Stimulated activated CD8-positive, alpha-beta memory T cell treated with anti-CD3 and anti-CD28 coated beads, Interleukin-4, amount 100 ng/mL, for 4 hours (primary cell): ENCODE results near the gene CFAP97D2.
"Not testable (repeated sequence)": the region's sequence is repeated elsewhere in the genome, so short reads cannot be mapped to it uniquely, and the experiment has no call there.

Experiments used
- DNase-seq, 2 donors: peaks; one replicate each; pipeline ENCODE4 v3.0.0-alpha.2; 2020; ENCODE audit warnings: low read depth in 2 of 2, low spot score in 1 of 2

The CFAP97D2 gene

GRCh38 chr13:114179087-114179658 is at the start of gene CFAP97D2:
TSS of gene CFAP97D2 (plus strand) at chr13:114179257. CDS start at chr13:114179331, 74 bp downstream.
- no peak for DNase-seq

GRCh38 chr13:114129649-114130062 is 49.4 kb upstream of the CFAP97D2 start:
- no peak for DNase-seq

GRCh38 chr13:114130131-114130836 is 48.8 kb upstream of the CFAP97D2 start:
- no peak for DNase-seq

GRCh38 chr13:114130837-114131582 is 48.0 kb upstream of the CFAP97D2 start:
- no peak for DNase-seq

GRCh38 chr13:114131583-114132418 is 47.3 kb upstream of the CFAP97D2 start:
- DNase-seq: no peak

GRCh38 chr13:114132419-114133121 is 46.5 kb upstream of the CFAP97D2 start, which contains the start of gene RASA3:
TSS of gene RASA3 (minus strand) at chr13:114132623. CDS start at chr13:114132489, 134 bp downstream.
- no peak for DNase-seq

- DNase-seq: not testable (repeated sequence)
Observed at GRCh38 chr13:114133126-114133525, 45.9 kb upstream of the CFAP97D2 start.

- not testable (repeated sequence) for DNase-seq
Observed at GRCh38 chr13:114133552-114133951, 45.5 kb upstream of the CFAP97D2 start.

- DNase-seq: no peak
Observed at GRCh38 chr13:114134111-114134943, 44.7 kb upstream of the CFAP97D2 start.

- DNase-seq: no peak
Observed at GRCh38 chr13:114134944-114135610, 44.0 kb upstream of the CFAP97D2 start.

GRCh38 chr13:114135731-114136171 is 43.3 kb upstream of the CFAP97D2 start:
- DNase-seq: no peak

GRCh38 chr13:114136576-114136975 is 42.5 kb upstream of the CFAP97D2 start:
- DNase-seq: no peak

- DNase-seq: no peak
Observed at GRCh38 chr13:114140131-114140905, 38.7 kb upstream of the CFAP97D2 start.

GRCh38 chr13:114140906-114141250 is 38.2 kb upstream of the CFAP97D2 start:
- no peak for DNase-seq

GRCh38 chr13:114141261-114141996 is 37.6 kb upstream of the CFAP97D2 start:
- no peak for DNase-seq

GRCh38 chr13:114142137-114142550 is 36.9 kb upstream of the CFAP97D2 start:
- DNase-seq: no peak

GRCh38 chr13:114142640-114143490 is 36.2 kb upstream of the CFAP97D2 start:
- no peak for DNase-seq
